ENCODE measurements around the gene TBL2. TPM values are rescaled to one million over a fixed set of nuclear protein-coding genes. Genes with fewer than 3 reads are reported as not detected.
"Not testable (repeated sequence)": the region's sequence is repeated elsewhere in the genome, so short reads cannot be mapped to it uniquely, and the experiment has no call there.

The TBL2 gene
- total RNA-seq, 3 donors from 2014 or later, result 34.0 to 42.6 (median 42.1) TPM

- Mint-ChIP-seq H3K4me1 (ENCODE audit: low read depth) (peaks cover 21% of the 10 kb centered on the region), H3K4me3 (no peak overlapping the region), H3K36me3 (ENCODE audit: insufficient read depth) (peaks cover 19% of the 10 kb centered on the region), H3K27me3 (ENCODE audit: low read depth) (no peaks in the 10 kb centered on the region), H3K9me3 (no peaks in the 10 kb centered on the region)
- ATAC-seq, result no peak
- DNase-seq, result no peak
These were observed 9.3 kb downstream of the TBL2 start for GRCh38 chr7:73569042-73569608.

- DNase-seq (no peak), ATAC-seq (no peak)
- H3K4me1 Mint-ChIP-seq (ENCODE audit: low read depth), result peaks cover 21% of the 10 kb centered on the region
- H3K36me3 Mint-ChIP-seq (ENCODE audit: insufficient read depth), result peaks cover 16% of the 10 kb centered on the region
- H3K9me3 Mint-ChIP-seq, result no peaks in the 10 kb centered on the region
- no peaks in the 10 kb centered on the region for H3K27me3 Mint-ChIP-seq (ENCODE audit: low read depth)
- H3K4me3 Mint-ChIP-seq, result no peak overlapping the region
These were observed 10.3 kb downstream of the TBL2 start for GRCh38 chr7:73567846-73568685.

- Mint-ChIP-seq H3K4me1 (ENCODE audit: low read depth) (peaks cover 21% of the 10 kb centered on the region), H3K9me3 (no peaks in the 10 kb centered on the region), H3K27me3 (ENCODE audit: low read depth) (no peaks in the 10 kb centered on the region), H3K36me3 (ENCODE audit: insufficient read depth) (peaks cover 13% of the 10 kb centered on the region), H3K4me3 (no peak overlapping the region)
- ATAC-seq (no peak), DNase-seq (no peak)
These were observed 11.2 kb downstream of the TBL2 start for GRCh38 chr7:73567140-73567539.

GRCh38 chr7:73566431-73566830, 11.9 kb downstream of the TBL2 start:
- DNase-seq; ATAC-seq; H3K27me3 Mint-ChIP-seq (ENCODE audit: low read depth); H3K9me3 Mint-ChIP-seq: not testable (repeated sequence)
- Mint-ChIP-seq H3K4me3 (peak overlapping the region; percentile 73), H3K4me1 (ENCODE audit: low read depth) (peaks cover 21% of the 10 kb centered on the region), H3K36me3 (ENCODE audit: insufficient read depth) (peaks cover 13% of the 10 kb centered on the region)

- Mint-ChIP-seq H3K27me3 (ENCODE audit: low read depth) (no peaks in the 10 kb centered on the region), H3K9me3 (no peaks in the 10 kb centered on the region), H3K4me3 (peak overlapping the region; percentile 73), H3K4me1 (ENCODE audit: low read depth) (peaks cover 21% of the 10 kb centered on the region), H3K36me3 (ENCODE audit: insufficient read depth) (peaks cover 10% of the 10 kb centered on the region)
- DNase-seq (no peak), ATAC-seq (peak; percentile 34 to 35)
These were observed 12.6 kb downstream of the TBL2 start for GRCh38 chr7:73565675-73566340.

GRCh38 chr7:73560109-73560835, 18.1 kb downstream of the TBL2 start:
- Mint-ChIP-seq H3K9me3 (no peaks in the 10 kb centered on the region), H3K36me3 (ENCODE audit: insufficient read depth) (no peaks in the 10 kb centered on the region), H3K4me3 (peak overlapping the region; percentile 11), H3K27me3 (ENCODE audit: low read depth) (no peaks in the 10 kb centered on the region), H3K4me1 (ENCODE audit: low read depth) (peaks cover 16% of the 10 kb centered on the region)
- ATAC-seq (no peak), DNase-seq (no peak)

- DNase-seq (peak; percentile 73), ATAC-seq (peak; percentile 73 to 74)
- peaks cover 30% of the 10 kb centered on the region for H3K4me1 Mint-ChIP-seq (ENCODE audit: low read depth)
- no peaks in the 10 kb centered on the region for H3K27me3 Mint-ChIP-seq (ENCODE audit: low read depth)
- H3K9me3 Mint-ChIP-seq, result no peaks in the 10 kb centered on the region
- peaks cover 7% of the 10 kb centered on the region for H3K36me3 Mint-ChIP-seq (ENCODE audit: insufficient read depth)
- peak within 1 kb of the TSS; percentile 92 for H3K4me3 Mint-ChIP-seq
These were observed 20.8 kb downstream of the TBL2 start, which contains the start of gene BCL7B for GRCh38 chr7:73557397-73558257. Gene BCL7B (minus strand): TSS chr7:73557690. CDS start chr7:73557578, 112 bp downstream.

- H3K4me1 Mint-ChIP-seq (ENCODE audit: low read depth), result peaks cover 31% of the 10 kb centered on the region
- H3K4me3 Mint-ChIP-seq, result peak overlapping the region; percentile 92
- no peaks in the 10 kb centered on the region for H3K27me3 Mint-ChIP-seq (ENCODE audit: low read depth)
- no peaks in the 10 kb centered on the region for H3K9me3 Mint-ChIP-seq
- peak; percentile 92 to 94 for ATAC-seq
- H3K36me3 Mint-ChIP-seq (ENCODE audit: insufficient read depth), result peaks cover 9% of the 10 kb centered on the region
- peak; percentile 85 for DNase-seq
These were observed 21.3 kb downstream of the TBL2 start for GRCh38 chr7:73557108-73557396.

- Mint-ChIP-seq H3K9me3 (no peaks in the 10 kb centered on the region), H3K27me3 (ENCODE audit: low read depth) (no peaks in the 10 kb centered on the region), H3K4me3 (peak overlapping the region; percentile 92), H3K4me1 (ENCODE audit: low read depth) (peaks cover 32% of the 10 kb centered on the region), H3K36me3 (ENCODE audit: insufficient read depth) (peaks cover 10% of the 10 kb centered on the region)
- DNase-seq, result no peak
- no peak for ATAC-seq
These were observed 21.9 kb downstream of the TBL2 start for GRCh38 chr7:73556208-73557107.

GRCh38 chr7:73555411-73555982, 22.9 kb downstream of the TBL2 start:
- Mint-ChIP-seq H3K4me3 (peak overlapping the region; percentile 92), H3K36me3 (ENCODE audit: insufficient read depth) (peaks cover 13% of the 10 kb centered on the region), H3K9me3 (no peaks in the 10 kb centered on the region), H3K4me1 (ENCODE audit: low read depth) (peaks cover 34% of the 10 kb centered on the region), H3K27me3 (ENCODE audit: low read depth) (no peaks in the 10 kb centered on the region)
- no peak for DNase-seq
- ATAC-seq, result no peak

GRCh38 chr7:73550093-73550492, 28.3 kb downstream of the TBL2 start:
- not testable (repeated sequence) for H3K9me3 Mint-ChIP-seq; H3K27me3 Mint-ChIP-seq (ENCODE audit: low read depth); H3K4me3 Mint-ChIP-seq; DNase-seq; ATAC-seq
- peaks cover 21% of the 10 kb centered on the region for H3K36me3 Mint-ChIP-seq (ENCODE audit: insufficient read depth)
- H3K4me1 Mint-ChIP-seq (ENCODE audit: low read depth), result peaks cover 38% of the 10 kb centered on the region

- no peaks in the 10 kb centered on the region for H3K27me3 Mint-ChIP-seq (ENCODE audit: low read depth)
- peaks cover 31% of the 10 kb centered on the region for H3K4me1 Mint-ChIP-seq (ENCODE audit: low read depth)
- no peak for DNase-seq
- H3K36me3 Mint-ChIP-seq (ENCODE audit: insufficient read depth), result peaks cover 16% of the 10 kb centered on the region
- no peak for ATAC-seq
- H3K4me3 Mint-ChIP-seq, result no peak overlapping the region
- no peaks in the 10 kb centered on the region for H3K9me3 Mint-ChIP-seq
These were observed 29.2 kb downstream of the TBL2 start for GRCh38 chr7:73549176-73549575.

Measured in activated T-cell treated with anti-CD3 and anti-CD28 coated beads, Interleukin-2, amount 50 U/mL, for 4 hours (primary cell).